GM19025 (cell line): ENCODE data around the gene NUP85.
"Not testable (repeated sequence)": the region's sequence is repeated elsewhere in the genome, so short reads cannot be mapped to it uniquely, and the experiment has no call there.

Experiments
- ATAC-seq: cut with Tn5 transposase; IDR thresholded peaks from one replicate; pipeline ENCODE4 v1.9.1; 2021; ENCODE audit warnings: mild to moderate bottlenecking, low read depth, moderate library complexity; ENCODE audit not compliant: unreplicated experiment

The NUP85 gene

GRCh38 chr17:75194879-75195278 is 10.6 kb upstream of the NUP85 start:
- no peak for ATAC-seq

GRCh38 chr17:75199886-75200618 is 5.4 kb upstream of the NUP85 start:
- no peak for ATAC-seq

DNA sequence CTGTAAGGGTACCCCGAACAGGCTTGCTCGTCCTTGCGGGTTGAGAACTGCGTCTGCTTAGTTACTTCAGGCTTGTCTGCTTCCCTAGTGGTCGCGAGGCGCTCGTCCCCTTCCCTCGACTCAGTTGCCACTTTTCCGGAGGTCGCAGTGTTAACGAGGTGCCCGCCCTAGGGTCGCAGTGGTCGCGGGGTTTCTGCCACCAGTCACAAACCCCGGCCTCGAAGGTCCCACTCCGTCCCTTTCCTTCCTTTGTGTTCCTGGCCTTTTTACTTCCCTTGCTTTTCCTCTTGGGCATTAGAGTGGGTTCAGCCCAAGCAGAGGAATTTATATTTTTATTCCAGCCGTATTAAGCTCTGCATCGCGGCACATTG is 299 bp downstream of the NUP85 start:
- ATAC-seq = no peak

DNA sequence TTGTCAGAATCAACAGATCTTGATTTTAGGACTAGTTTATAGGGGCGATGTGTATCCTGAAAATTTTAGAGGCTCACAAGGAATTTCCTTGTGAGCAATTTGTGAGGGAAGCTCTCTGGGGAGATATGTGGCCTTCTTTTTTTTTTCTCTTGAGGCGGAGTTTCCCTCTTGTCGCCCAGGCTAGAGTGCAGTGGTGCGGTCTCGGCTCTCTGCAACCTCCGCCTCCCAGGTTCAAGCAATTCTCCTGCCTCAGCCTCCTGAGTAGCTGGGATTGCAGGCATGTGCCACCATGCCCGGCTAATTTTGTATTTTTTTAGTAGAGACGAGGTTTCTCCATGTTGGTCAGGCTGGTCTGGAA is 1.6 kb downstream of the NUP85 start:
- not testable (repeated sequence) for ATAC-seq

DNA sequence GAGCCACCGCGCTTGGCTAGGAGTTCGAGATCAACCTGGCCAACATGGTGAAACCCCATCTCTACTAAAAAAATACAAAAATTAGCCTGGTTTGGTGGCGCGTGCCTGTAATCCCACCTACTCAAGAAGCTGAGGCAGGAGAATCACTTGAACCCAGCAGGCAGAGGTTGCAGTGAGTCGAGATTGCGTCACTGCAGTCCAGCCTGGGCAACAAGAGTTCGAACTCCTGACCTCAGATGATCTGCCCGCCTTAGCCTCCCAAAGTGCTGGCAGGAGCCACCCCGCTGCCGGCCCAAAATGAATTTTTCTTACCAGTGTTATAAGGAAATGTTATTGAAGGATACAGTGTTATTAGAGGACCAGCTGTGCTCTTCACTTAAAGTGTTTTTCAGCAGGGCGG is 2.3 kb downstream of the NUP85 start:
- ATAC-seq = no peak

GRCh38 chr17:75208161-75208560 is 2.7 kb downstream of the NUP85 start:
- no peak for ATAC-seq

DNA sequence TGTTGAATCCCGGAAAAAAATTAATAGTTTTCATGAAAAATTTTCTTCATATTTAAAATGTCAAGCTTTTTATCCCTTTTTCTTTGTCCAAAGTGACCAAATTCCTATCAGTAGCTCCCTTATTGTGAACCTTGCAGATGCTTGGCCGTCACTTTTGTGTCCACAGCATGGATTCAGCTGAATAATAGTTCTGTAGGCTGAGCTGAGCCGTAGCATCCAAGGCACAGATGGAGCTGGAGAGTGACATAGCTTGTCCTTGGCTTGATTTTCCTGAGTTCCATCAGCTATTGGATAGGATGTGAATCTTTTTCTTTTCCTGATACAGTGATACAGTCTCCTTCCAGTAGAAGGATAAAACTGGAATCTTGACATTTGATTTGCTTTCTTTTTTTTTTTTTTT is 3.6 kb downstream of the NUP85 start:
- no peak for ATAC-seq

DNA sequence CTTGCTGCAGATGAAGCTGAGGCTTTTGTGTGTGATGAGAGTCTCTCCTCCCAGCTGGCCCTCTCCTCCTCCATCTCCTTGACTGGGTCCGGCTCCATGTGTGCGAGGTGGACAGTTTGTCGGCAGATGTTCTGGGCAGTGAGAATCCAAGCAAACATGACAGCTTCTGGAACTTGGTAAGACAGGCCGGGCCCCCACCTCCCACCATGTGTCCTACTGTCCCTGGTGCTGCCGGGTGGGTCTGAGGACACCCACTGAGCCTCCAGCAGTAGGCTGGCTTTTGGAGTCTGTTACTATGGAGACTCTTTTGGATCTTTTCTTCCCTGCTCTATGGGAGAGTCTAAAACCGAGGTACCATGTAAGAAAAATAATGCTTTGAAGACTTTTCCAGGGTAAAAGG is 12.7 kb downstream of the NUP85 start:
- ATAC-seq = no peak

DNA sequence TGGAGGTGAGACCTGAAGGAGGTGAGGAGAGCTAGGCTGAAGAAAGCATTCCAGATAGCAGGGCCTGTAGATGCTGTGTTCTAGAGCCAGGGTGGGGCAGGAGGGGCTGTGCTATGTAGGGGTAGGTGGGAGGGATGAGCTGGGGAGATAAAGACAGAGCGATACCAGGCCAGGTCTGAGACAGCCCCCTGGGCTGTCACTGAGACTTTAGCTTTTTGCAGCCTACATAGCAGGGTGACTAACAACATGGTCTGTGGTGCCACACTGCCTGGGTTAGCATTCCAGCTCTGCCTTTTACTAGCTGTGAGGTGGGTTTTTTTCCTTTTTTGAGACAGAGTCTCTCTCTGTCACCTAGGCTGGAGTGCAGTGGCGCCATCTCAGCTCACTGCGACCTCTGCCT is 14.3 kb downstream of the NUP85 start:
- ATAC-seq = no peak

GRCh38 chr17:75225016-75225415 is 19.5 kb downstream of the NUP85 start:
- no peak for ATAC-seq

DNA sequence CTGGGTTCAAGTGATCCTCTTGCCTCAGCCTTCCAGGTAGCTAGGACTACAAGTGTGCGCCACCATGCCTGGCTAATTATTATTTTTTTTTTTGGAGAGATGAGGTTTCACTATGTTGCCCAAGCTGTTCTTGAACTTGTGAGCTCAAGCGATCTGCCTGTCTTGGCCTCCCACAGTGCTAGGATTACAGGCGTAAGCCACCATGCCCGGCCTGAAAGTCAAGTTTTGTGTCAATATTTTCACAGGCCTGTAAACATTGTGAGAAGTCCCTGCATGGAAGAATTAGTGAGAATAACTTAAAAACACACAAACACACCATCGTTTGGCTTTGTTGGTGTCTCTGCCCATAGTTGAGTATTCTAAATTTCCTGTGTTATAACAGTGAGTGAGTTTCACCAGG is 22.2 kb downstream of the NUP85 start:
- ATAC-seq = no peak

- ATAC-seq = no peak
Measured at GRCh38 chr17:75228305-75228704, 22.8 kb downstream of the NUP85 start.

DNA sequence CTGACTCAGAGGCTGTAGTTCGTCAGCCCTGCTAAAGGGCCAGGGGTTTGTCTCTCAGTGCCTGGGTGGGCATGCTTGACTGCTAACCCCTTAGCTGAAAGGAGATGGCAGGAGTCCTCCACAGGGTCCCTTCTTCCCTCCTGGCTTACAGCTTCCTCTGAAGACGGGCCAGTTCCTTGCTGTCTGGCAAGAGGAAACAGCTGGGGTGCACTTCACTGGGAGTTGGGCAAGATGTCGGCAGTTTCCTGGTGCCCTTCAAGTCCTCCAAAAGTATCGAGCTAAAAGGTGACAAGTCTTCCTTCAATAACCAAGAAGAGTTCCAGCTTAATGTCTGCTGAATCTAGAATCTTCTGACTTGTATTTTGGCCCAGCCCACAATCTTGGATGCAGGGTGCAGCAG is 23.4 kb downstream of the NUP85 start:
- no peak for ATAC-seq

- ATAC-seq = no peak
Measured at GRCh38 chr17:75231071-75231470, 25.6 kb downstream of the NUP85 start.

DNA sequence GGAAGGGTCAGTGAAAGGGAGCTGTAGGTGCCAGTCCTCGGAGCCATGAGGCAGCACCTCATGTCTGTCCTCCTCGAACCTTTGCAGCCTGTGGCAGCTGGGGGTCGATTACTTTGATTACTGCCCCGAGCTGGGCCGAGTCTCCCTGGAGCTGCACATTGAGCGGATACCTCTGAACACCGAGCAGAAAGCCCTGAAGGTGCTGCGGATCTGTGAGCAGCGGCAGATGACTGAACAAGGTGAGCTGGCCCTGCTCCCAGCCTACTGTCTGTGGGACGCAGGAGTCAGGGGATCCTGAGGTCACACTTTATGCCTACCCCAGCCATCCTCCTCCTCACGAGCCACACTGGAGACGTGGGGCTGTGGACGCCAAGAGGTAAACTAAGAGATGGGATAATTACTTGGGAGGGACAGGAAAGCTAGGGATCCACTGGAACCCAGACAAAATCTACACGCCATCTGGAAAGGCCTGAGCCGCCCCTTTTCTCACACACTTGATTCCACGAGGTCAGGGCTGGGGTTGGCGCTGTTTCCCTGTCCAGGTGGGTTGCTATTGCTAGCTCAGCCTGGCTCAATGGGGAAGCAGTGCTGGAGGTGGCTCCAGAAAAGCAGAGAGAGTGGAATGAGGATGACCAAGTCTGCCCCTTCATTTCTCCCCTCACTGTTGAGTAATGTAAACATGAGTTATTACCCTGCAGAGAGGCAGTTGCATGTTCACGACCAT is 26.4 kb downstream of the NUP85 start:
- no peak for ATAC-seq

DNA sequence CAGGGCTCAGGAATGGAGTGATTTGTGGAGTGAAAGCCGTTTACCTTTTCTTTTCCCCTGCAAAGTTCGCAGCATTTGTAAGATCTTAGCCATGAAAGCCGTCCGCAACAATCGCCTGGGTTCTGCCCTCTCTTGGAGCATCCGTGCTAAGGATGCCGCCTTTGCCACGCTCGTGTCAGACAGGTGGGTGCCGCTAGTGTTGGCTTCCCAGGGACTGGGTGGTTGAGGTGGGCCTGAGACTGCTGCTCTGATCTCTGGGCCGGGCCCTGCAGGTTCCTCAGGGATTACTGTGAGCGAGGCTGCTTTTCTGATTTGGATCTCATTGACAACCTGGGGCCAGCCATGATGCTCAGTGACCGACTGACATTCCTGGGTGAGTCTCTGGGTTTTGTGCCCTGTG is 27.3 kb downstream of the NUP85 start:
- no peak for ATAC-seq

DNA sequence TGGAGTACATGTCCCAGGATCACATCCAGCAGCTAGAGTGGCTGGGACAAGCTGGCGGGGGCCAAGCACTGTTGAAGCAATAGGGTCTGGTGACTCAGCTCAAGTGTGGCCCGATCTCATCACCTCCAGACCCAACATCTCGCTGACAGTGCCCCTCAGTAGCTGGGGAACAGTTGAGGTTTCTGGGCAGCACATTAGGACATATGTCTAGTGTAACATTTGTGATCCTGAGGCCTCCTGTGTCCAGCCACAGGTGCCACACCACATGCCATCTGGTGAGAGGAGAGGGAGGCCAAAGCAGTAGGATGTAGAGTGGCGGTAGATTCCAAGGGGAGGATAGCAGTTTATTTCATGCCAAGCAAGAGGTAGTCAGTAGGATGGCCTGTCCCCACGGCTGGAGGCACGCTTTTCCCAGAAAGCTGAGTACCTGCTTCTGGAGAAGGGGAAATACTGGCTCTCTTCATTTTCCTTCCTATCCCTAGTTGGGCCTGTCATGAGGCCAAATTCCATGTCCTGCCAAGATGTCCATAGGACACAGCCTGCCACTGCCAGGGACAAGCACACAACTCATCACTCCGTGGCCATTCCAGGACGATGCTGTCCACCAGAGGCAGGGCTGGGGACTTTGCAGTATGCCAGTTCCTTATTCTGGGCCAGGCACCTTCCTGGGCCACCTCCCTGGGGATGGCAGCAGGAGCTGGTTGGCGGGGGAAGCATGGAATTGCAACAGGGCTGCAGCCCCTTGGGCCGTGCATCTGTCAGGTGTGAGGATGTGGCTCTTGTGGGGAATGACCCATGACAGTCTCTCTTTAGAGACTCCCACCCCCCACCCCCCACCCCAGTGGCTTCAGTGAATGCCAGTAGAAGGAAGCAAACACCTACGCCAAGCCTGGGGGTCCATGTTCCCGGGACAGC is 31.9 kb downstream of the NUP85 start:
- ATAC-seq = no peak

GRCh38 chr17:75238020-75238580 is 32.6 kb downstream of the NUP85 start:
- ATAC-seq = no peak

- no peak for ATAC-seq
Measured at GRCh38 chr17:75238684-75239191, 33.3 kb downstream of the NUP85 start.

GRCh38 chr17:75239214-75239613 is 33.7 kb downstream of the NUP85 start:
- ATAC-seq = no peak
